HL-60 (cell line): ENCODE measurements around the gene DBNDD1.

ENCODE experiments used
- GABPA ChIP-seq: IDR thresholded peaks from 2 replicates; pipeline ENCODE4 v1.6.1; 2012; ENCODE audit warnings: low read depth
- POLR2AphosphoS5 ChIP-seq: IDR thresholded peaks from 2 replicates; pipeline ENCODE4 v1.6.1; 2012; ENCODE audit warnings: low read depth
- REST ChIP-seq: IDR thresholded peaks from 2 replicates; pipeline ENCODE4 v1.6.1; 2012; ENCODE audit warnings: low read depth; ENCODE audit not compliant: insufficient replicate concordance
- SPI1 ChIP-seq: IDR thresholded peaks from 2 replicates; pipeline ENCODE4 v1.6.1; 2012; ENCODE audit warnings: low read depth, mild to moderate bottlenecking, borderline replicate concordance
- TF ChIP-seq, protein P1 (sequence below): IDR thresholded peaks from one replicate; pipeline ENCODE4 v1.5.1; 2011; ENCODE audit warnings: low read length, control low read depth, inconsistent platforms; ENCODE audit not compliant: insufficient read depth

DNA sequence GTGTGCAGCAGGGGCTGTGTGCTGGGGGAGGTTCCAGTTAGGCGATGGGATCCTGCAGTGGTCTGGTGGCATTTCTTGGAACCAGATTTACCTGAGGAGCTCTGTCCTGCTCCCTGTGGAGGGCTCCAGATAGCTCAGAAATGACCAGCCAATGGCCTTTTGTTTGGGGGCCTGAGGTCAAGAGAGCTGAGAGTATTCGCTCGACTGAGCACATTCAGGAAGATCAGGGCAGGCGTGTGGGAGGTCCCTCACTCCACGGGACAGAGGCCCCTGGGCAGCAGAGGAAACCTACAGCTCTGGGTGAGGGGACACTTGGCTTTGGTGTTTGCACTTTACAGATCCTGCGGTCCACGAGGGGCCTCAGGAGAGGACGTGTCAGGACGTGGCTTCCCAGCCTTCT, 52.5 kb downstream of the DBNDD1 start:
- TF ChIP-seq, protein P1, sequence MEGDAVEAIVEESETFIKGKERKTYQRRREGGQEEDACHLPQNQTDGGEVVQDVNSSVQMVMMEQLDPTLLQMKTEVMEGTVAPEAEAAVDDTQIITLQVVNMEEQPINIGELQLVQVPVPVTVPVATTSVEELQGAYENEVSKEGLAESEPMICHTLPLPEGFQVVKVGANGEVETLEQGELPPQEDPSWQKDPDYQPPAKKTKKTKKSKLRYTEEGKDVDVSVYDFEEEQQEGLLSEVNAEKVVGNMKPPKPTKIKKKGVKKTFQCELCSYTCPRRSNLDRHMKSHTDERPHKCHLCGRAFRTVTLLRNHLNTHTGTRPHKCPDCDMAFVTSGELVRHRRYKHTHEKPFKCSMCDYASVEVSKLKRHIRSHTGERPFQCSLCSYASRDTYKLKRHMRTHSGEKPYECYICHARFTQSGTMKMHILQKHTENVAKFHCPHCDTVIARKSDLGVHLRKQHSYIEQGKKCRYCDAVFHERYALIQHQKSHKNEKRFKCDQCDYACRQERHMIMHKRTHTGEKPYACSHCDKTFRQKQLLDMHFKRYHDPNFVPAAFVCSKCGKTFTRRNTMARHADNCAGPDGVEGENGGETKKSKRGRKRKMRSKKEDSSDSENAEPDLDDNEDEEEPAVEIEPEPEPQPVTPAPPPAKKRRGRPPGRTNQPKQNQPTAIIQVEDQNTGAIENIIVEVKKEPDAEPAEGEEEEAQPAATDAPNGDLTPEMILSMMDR = no peak
- no peak for TF ChIP-seq POLR2AphosphoS5
- no peak for TF ChIP-seq GABPA
- TF ChIP-seq REST = no peak
- no peak for TF ChIP-seq SPI1
